ENCODE results near the gene USP7.

DNA sequence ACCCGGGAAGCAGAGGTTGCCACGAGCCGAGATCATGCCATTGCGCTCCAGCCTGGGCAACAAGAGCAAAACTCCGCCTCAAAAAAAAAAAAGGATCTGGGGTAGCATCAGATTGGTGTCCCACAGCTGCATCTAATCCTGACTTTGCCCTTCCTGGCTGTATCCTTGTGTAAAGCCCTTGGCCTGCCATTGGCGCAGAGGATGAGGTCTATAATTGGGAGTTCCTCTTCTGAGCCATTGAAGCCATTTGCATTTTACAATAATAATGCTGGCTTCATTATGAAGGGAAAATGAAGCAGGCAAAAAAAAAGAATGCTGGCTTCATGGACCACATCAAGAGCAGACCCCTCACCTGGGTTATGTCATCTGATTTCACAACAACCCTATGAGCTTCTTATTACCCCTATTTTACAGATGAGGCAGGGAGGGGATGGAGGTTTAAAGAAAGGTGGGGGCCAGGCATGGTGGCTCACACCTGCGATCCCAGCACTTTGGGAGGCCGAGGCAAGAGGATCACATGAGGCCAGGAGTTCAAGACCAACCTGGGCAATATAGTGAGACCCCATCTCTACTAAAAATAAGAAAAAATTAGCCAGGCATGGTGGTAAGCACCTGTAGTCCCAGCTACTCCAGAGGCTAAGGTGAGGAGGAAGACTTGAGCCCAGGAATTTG, 82.7 kb downstream of the USP7 start:
- no peak for TF ChIP-seq CTCF (IDR thresholded peaks at IDR 0.05)
- no peak for TF ChIP-seq POLR2A (IDR thresholded peaks at IDR 0.05)
